ENCODE measurements around the gene ZBP1.

The ZBP1 gene

DNA sequence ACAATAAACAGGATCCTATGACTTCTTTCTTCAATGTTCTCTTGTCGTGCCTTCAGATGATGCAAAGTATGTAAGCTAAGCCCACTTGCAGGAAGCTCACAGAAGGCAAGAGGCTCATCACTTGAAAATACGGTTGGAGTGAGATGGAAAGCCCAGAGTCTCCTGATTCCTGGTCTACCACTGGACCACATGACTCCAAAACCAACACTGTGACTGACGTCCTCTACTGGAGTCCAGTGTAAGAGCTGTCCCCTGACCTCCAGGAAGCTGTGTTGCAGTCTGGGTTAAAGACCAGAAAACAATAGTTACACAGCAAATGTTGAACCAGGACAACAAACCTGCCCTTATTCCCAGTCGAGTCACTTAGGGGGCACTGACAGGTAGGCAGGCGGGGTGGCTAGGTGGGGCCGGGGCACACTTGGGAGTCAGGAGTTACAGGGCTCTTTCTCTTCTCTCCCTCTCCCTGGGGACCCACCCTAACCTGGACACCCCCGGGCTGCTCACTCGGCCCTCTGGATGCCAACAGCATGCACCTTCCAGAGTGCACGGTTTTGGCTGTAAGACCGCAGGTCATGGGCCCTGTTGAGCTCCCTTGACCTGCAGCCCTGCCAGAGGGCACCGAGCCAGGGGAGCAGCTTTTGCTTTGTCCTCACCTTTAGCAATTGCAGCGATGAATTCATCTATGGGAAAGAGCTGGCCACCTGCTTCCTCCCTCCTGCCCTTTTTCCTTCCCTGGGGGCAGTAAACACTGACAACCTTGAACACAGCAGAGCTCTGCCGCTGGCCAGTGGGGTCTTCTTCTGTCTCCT, 51.9 kb downstream of the ZBP1 start:
- no peak for DNase-seq

GRCh38 chr20:57567471-57568079, 52.7 kb downstream of the ZBP1 start:
- no peak for DNase-seq

DNA sequence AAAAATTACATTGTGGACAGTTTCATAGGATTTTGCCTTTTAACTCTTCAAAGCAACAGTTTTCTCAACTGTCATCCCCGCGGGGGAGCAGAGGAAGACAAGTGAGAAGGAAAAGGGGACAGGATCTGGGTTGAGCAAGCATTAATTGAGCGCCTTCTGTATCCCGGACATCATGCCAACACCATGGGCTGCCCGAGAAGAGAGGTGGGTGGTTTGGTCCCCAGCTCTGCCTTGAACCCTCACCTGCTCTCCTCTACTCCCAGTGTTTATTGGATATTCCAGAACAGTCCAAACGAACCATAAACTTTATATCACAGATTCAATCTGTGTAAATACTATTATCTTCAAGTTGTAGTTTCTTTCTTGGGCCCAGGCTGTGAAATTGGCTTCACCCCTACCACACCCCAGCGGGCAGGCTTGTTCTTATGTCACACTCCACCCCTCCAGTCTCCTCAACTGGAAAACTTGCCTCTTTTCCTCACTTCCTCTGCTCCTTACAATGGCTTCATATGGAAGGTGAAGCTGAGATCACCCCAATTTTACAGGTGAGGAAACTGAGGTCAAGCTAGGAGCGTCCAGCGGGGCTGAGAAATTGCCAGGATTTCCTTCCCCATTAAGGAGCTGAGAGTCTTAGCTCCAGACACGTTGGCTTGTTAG, 53.3 kb downstream of the ZBP1 start:
- no peak for DNase-seq

DNA sequence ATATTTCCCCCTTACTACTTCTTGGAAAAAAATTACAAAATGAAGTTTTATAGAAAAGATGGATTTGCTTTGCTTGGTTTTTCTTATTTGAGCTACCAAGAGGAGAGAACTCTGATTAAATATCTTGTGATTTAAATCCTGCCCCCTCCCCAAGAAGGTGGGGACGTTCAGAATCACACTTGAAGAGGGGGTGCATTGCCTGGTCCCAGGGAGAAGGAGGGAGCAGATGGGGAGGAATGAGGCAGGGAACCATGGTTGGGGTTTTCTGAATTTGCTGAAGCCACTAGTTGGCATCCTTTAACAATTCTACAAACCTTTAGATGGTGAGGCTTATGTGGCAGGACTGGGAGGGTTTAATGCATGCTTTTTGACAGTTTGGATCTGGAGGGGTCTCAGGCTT, 53.8 kb downstream of the ZBP1 start:
- DNase-seq = no peak

DNA sequence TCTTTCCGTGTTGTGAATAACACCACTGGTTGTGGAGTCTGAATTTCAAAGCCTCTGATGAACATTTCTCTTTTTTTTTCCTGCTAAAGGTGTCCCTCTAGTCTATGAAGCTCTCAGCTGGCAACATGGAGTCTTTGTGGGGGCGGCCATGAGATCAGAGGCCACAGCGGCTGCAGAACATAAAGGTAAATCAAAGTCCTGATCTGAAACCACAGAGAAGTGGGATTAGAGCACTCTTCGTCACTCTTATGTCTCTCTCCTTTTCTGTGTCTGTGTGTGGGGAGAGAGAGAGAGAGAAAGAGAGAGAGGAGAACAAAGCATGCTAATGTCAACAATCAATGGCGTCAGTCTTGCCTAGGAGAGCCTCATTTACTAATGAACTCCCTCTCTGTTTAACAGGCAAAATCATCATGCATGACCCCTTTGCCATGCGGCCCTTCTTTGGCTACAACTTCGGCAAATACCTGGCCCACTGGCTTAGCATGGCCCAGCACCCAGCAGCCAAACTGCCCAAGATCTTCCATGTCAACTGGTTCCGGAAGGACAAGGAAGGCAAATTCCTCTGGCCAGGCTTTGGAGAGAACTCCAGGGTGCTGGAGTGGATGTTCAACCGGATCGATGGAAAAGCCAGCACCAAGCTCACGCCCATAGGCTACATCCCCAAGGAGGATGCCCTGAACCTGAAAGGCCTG, 55.1 kb downstream of the ZBP1 start:
- DNase-seq = no peak

- no peak for DNase-seq
Observed at GRCh38 chr20:57564180-57564802, 55.9 kb downstream of the ZBP1 start.

GRCh38 chr20:57563522-57563921, 56.7 kb downstream of the ZBP1 start:
- DNase-seq = no peak

- no peak for DNase-seq
Observed at GRCh38 chr20:57562541-57563465, 57.4 kb downstream of the ZBP1 start.

GRCh38 chr20:57561356-57562279, 58.6 kb downstream of the ZBP1 start:
- DNase-seq = no peak

GRCh38 chr20:57560554-57561355, 59.5 kb downstream of the ZBP1 start, which contains the start of gene PCK1:
PCK1 (plus strand) TSS chr20:57561110; CDS start chr20:57561412, 302 bp downstream.
- DNase-seq = no peak

DNA sequence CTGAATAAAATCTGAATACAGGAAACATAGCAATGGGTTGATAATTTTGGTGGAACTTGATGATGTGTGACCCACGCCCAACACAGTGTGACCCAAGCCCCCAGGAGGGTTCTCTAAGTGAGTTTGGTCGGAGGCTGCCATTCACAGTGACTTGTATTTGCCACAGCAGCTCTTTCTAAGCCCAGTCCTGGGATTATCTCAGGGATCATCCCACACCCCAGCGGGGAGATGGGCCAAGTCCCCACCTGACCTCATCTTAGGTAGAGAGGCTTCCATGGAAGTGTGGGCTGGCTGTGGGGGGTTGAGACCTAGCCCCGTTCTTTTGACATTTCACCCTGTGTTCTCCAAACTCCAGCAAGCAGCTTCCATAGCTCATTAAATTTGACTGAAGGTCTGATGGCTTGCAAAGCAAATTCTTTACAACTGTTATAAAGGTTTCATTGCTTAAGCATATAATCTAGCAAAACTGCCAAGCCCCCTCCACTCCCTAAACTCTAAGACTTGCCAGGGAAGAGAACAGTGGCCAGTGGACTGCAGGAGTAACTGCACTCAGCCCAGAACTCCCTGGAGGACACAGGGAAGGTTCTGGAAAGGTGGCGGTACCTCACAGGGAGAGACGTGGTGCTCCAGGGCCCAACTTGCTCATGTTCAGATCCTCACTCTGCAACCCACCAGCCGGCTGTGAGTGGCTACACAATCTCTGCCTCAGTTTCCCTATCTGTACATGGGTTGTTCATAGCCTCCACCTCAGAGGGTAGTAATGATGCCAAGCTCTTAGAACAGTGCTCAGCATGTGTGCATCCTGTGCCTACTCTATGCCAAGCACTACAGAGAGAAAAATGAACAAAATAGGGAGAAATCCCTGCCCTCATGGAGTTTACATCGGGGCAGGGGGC, 60.3 kb downstream of the ZBP1 start:
- no peak for DNase-seq

- DNase-seq = no peak
Observed at GRCh38 chr20:57559289-57559634, 61.0 kb downstream of the ZBP1 start.

DNA sequence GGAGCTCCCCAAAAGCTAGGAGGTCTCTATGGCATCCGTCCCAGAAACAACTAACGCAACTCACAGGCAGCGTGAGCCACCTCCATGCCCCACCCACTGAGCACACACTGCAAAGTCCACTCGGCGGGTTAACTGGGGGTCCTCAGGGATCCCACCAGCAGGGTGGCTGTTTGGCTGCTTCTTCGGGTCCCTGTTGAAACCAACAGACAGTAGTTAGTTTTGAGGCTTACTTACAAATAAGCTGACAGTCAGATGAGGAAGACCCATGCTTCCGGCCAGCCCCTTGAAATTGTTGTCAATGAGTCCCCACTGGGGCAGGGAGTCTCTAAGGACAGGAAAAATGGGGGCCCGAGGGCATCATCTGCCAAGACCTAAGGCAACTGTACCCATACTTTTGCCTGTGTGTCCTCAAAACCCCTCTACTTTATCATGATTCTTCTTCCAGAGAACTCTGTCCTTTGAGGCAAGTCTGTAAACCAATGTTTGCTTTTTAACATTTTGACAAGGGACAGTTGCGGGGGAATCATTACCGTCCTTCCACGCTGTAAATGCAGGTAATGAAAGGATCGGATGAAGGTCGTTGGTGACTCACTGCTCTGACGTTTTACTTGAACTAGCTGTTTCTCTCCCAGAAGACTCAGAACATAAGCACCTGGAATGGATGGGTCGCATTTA, 61.5 kb downstream of the ZBP1 start:
- DNase-seq = no peak

DNA sequence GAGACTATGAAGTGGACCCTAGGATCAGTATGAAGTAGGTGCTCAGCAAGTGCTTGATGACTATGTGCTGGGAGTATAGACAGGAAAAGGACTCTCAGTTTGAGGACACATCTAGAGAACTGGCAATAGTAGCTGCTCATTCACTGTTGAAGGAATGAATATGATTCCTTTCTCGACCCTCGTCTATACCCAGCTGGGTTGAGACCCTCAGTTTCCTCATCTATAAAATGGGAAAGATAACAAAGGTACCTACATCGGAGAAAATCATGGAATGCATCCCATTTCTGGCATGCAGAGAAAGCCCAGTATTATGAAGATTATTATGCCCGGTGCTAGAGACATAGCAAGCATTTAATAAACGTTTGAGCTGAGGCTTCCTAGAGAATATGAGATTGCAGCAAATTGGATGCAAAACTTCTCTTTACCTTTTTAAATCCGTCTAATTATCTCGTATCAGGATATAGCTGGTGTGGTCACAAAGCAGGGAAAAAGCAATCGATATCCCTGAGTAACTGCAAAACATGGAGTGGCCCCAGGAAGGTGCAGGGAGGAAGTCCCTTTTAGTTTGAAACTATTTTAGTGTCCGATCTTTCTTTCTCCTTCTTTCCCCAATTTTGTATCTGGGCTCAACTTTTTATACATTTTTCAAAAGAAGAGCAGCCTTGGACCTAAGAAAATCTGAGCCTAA, 62.2 kb downstream of the ZBP1 start:
- no peak for DNase-seq

GRCh38 chr20:57556980-57557274, 63.3 kb downstream of the ZBP1 start:
- DNase-seq = no peak

- DNase-seq = no peak
Observed at GRCh38 chr20:57555457-57556184, 64.6 kb downstream of the ZBP1 start.

Measured in fibroblast of skin of right quadriceps (primary cell).